Measurements from ENCODE around the gene PRR30.

The PRR30 gene

DNA sequence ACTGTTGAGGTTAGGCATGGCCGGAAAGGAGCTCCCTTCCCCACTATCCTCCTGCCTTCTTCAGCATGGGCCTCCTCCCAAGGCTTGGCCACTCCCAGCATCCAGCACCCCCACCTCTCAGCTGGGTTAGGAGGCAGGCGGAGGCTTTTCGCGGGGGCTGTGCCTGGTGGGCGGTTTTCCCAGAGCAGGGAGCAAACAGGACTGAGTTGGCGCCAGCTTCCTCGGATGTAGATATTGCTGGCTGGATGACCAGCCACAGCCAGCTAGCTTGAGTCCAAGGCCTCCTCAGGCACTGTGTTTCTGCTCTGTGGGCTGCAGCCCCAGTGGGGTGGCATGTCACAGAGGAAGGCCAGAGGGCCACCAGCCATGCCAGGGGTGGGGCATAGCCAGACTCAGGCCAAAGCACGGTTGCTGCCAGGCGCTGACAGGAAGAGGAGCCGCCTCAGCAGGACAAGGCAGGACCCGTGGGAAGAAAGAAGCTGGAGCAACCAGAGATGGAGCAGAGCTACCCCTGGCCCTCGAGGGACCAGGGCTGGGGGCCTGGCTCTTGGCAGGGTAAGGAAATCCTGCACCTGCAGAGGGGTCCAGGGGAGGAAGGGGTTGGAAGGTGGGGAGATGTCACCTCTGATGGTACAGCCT, 9.7 kb upstream of the PRR30 start, which contains the start of gene TCF23:
Gene TCF23 (plus strand): TSS at position 204 of the 639 bp plus-strand sequence. CDS start 130 bp downstream, at position 334.
- Histone ChIP-seq H3K27ac (no peak within 1 kb of the TSS), H3K36me3 (ENCODE audit: insufficient read depth, low read length) (no peaks in the 10 kb centered on the region), H3K4me3 (no peak within 1 kb of the TSS), H3K9me3 (ENCODE audit: low read depth, low read length) (no peaks in the 10 kb centered on the region), H3K9ac (ENCODE audit: insufficient read length) (no peak within 1 kb of the TSS)
- TF ChIP-seq EZH2 (IDR thresholded peaks at IDR 0.05): no peak
- no peak for DNase-seq (ENCODE audit: low read depth, low spot score)

DNA sequence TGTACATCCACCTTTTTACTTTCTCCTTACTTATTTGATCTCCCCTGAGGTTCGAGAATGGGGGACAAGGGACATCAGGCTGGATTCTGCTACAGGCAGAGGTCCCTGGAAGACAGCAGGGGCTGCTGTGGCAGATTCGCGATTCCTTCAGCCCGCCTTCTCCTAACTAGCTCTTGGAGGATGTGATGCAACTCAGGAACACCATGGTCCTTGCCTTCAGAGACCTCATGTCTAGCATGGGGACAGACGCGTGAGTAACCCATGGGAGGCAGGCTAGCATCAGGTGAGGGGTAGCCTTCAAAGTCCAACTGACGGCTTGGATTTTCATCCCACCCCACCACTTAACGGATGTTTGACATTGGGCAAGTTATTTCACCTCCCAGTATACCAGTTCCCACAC, 8.7 kb upstream of the PRR30 start:
- H3K4me3 ChIP-seq: no peak overlapping the region
- TF ChIP-seq EZH2 (IDR thresholded peaks at IDR 0.05) (no peak), FOXP2 (optimal IDR thresholded peaks at IDR 0.05; ENCODE audit: control extremely low read depth, extremely low read length, insufficient read depth) (no peak), POLR2AphosphoS5 (IDR thresholded peaks at IDR 0.05; ENCODE audit: borderline replicate concordance, low read depth, low read length) (no peak)
- no peak for DNase-seq (ENCODE audit: low read depth, low spot score)

DNA sequence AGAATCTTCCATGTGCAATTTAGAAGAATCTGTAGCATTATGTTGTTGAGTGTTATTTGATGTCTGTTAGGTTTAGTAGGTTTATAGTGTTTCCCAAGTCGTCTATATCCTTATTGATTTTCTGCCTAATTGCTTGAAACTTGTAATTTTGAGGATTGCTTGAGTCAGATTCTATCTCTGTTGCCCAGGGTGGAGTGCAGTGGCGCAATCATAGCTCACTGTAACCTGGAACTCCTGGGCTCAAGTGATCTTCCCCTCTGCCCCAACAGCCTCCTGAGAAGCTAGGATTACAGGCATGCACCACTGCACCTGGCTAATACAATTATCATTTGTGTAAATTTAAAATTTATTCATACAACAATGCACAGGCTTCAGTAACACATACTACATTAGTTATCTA, 6.5 kb upstream of the PRR30 start:
- no peak for TF ChIP-seq FOXP2 (optimal IDR thresholded peaks at IDR 0.05; ENCODE audit: control extremely low read depth, extremely low read length, insufficient read depth)
- no peak for TF ChIP-seq POLR2AphosphoS5 (IDR thresholded peaks at IDR 0.05; ENCODE audit: borderline replicate concordance, low read depth, low read length)
- no peak for TF ChIP-seq EZH2 (IDR thresholded peaks at IDR 0.05)
- H3K9ac ChIP-seq (ENCODE audit: insufficient read length): no peak overlapping the region
- no peak overlapping the region for H3K27ac ChIP-seq
- no peak for DNase-seq (ENCODE audit: low read depth, low spot score)
- no peak overlapping the region for H3K4me3 ChIP-seq
- H3K36me3 ChIP-seq (ENCODE audit: insufficient read depth, low read length): no peaks in the 10 kb centered on the region
- H3K9me3 ChIP-seq (ENCODE audit: low read depth, low read length): no peaks in the 10 kb centered on the region

More for the DNA sequence above, 8.7 kb upstream of the PRR30 start:
- Histone ChIP-seq H3K27ac (no peak overlapping the region), H3K9me3 (ENCODE audit: low read depth, low read length) (no peaks in the 10 kb centered on the region), H3K9ac (ENCODE audit: insufficient read length) (no peak overlapping the region), H3K36me3 (ENCODE audit: insufficient read depth, low read length) (no peaks in the 10 kb centered on the region)

DNA sequence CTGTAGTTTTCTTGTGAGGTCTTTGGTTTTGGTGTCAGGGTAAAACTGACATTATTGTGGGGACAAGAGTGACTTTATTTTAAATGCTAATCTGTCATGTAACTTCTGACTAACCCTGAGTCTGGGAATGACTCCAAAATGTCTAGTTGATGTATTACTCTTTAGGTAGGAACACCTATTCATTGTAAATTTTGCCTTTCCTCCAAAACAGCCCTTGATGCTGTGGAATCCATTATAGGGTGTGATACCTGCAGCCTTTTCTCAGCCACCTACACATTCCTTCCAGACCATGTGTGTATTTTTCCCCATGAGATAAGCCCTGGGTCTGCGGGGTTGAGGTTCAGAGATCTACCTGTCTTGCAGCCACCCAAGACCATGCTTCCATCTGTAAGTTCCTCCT, 4.1 kb upstream of the PRR30 start:
- no peak overlapping the region for H3K4me3 ChIP-seq
- no peaks in the 10 kb centered on the region for H3K36me3 ChIP-seq (ENCODE audit: insufficient read depth, low read length)
- H3K27ac ChIP-seq: no peak overlapping the region
- TF ChIP-seq FOXP2 (optimal IDR thresholded peaks at IDR 0.05; ENCODE audit: control extremely low read depth, extremely low read length, insufficient read depth): no peak
- no peak for TF ChIP-seq POLR2AphosphoS5 (IDR thresholded peaks at IDR 0.05; ENCODE audit: borderline replicate concordance, low read depth, low read length)
- TF ChIP-seq EZH2 (IDR thresholded peaks at IDR 0.05): no peak
- H3K9me3 ChIP-seq (ENCODE audit: low read depth, low read length): no peaks in the 10 kb centered on the region
- no peak overlapping the region for H3K9ac ChIP-seq (ENCODE audit: insufficient read length)
- no peak for DNase-seq (ENCODE audit: low read depth, low spot score)

DNA sequence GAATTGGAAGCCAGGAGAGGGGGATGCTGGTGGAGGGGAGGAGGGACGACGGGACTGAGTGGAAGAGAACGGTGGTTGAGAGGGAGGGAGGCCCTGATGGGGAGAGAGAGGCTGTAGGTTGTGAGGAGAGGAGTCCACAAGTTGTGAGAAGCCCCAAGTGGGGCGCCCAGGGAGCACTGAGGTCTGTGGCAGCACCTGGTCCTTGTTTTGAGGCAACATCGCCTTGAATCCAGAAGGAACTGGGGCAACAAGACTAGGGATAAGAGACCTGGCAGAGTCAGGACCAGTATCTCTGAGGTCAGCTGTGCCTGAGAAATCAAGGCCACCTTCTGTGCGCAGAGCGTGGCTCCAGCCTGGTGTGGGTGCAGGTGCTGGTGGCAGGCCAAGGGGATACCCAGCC, 1.1 kb downstream of the PRR30 start:
- TF ChIP-seq POLR2AphosphoS5 (IDR thresholded peaks at IDR 0.05; ENCODE audit: borderline replicate concordance, low read depth, low read length) (no peak), EZH2 (IDR thresholded peaks at IDR 0.05) (no peak), FOXP2 (optimal IDR thresholded peaks at IDR 0.05; ENCODE audit: control extremely low read depth, extremely low read length, insufficient read depth) (no peak)
- H3K9me3 ChIP-seq (ENCODE audit: low read depth, low read length): no peaks in the 10 kb centered on the region
- H3K9ac ChIP-seq (ENCODE audit: insufficient read length): no peak overlapping the region
- no peak overlapping the region for H3K4me3 ChIP-seq
- H3K27ac ChIP-seq: no peak overlapping the region
- peaks cover 3% of the 10 kb centered on the region; the same call in 1 of the 2 replicates for H3K36me3 ChIP-seq (ENCODE audit: insufficient read depth, low read length)
- no peak for DNase-seq (ENCODE audit: low read depth, low spot score)

DNA sequence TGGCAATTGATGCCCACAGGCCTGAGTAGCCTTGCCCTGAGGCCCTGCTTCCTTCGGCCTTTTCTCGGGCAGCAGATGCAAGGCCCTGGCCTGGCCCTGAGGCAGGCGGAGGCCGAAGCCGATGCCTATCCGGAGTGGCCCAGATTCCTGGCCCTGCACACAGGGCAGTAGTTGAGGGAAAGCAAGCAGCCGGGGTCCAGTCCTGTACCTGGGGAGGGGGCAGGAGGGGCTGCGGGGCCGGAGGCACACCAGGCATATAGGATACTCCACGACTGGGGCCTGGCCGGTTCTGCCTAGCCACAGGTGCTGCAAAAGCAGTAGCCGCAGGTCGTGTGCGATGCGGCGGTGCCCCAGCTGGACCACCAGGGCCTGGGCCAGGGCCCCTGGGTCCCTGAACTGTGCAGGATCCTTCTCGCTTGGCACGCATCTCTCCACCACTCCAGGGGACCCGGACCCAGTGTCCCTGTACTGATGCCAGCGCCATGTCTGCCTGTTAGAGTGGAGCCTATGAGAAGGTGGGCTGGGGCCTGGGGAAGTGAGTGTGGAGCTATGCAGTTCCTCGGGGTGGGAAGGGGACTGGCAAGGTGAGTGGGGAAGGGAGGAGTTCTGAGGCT, 1.8 kb downstream of the PRR30 start:
- Histone ChIP-seq H3K9ac (ENCODE audit: insufficient read length) (no peak overlapping the region), H3K9me3 (ENCODE audit: low read depth, low read length) (no peaks in the 10 kb centered on the region), H3K4me3 (no peak overlapping the region), H3K27ac (no peak overlapping the region), H3K36me3 (ENCODE audit: insufficient read depth, low read length) (peaks cover 10% of the 10 kb centered on the region)
- no peak for DNase-seq (ENCODE audit: low read depth, low spot score)
- TF ChIP-seq POLR2AphosphoS5 (IDR thresholded peaks at IDR 0.05; ENCODE audit: borderline replicate concordance, low read depth, low read length): no peak
- TF ChIP-seq FOXP2 (optimal IDR thresholded peaks at IDR 0.05; ENCODE audit: control extremely low read depth, extremely low read length, insufficient read depth): no peak
- no peak for TF ChIP-seq EZH2 (IDR thresholded peaks at IDR 0.05)

DNA sequence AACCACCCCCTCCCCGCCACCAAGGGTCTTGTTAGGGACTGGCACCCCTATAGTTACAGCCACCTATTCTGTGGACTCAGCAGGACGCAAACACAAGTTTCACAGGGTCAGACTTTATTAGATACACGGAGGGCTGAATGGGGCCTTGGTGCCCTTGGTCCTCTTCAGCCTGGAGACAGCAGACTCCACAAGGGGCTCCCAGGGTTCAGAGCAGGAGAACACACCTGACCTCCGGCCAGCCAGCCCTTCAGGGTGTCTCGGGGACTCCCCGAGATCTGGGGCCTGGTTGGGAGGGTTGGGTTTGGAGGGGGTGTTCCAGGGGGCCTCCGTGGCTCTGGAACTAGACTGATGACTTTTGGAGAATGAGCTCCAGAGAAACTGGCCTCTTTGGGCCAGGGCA, 2.5 kb downstream of the PRR30 start:
- no peak overlapping the region for H3K9ac ChIP-seq (ENCODE audit: insufficient read length)
- H3K9me3 ChIP-seq (ENCODE audit: low read depth, low read length): no peaks in the 10 kb centered on the region
- no peak for DNase-seq (ENCODE audit: low read depth, low spot score)
- H3K4me3 ChIP-seq: no peak overlapping the region
- TF ChIP-seq POLR2AphosphoS5 (IDR thresholded peaks at IDR 0.05; ENCODE audit: borderline replicate concordance, low read depth, low read length) (no peak), FOXP2 (optimal IDR thresholded peaks at IDR 0.05; ENCODE audit: control extremely low read depth, extremely low read length, insufficient read depth) (no peak), EZH2 (IDR thresholded peaks at IDR 0.05) (no peak)
- H3K36me3 ChIP-seq (ENCODE audit: insufficient read depth, low read length): peaks cover 16% of the 10 kb centered on the region
- H3K27ac ChIP-seq: no peak overlapping the region

DNA sequence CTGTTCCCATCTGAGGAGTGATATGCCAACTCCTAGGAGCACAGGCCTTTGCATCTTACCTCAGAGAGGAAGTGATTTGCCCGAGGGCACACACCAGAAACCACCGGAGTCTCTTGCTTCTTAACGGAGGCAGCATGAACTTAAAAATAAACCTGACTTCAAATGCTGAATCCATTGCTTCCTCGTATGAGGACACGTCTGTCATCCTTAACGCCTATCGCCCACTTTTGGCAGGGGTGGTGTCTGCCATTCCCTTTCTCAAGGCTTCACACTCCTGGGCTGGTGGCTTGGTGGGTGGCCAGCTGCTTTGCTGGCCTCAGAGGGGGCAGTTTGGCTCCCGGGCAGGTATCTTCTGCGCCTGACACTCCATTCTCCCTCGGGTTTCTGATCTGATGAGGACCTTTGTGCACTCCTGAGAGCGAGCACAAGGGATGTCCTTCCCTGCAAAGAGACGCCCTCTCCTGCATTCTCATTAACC, 3.7 kb downstream of the PRR30 start:
- H3K9me3 ChIP-seq (ENCODE audit: low read depth, low read length): no peaks in the 10 kb centered on the region
- no peak overlapping the region for H3K9ac ChIP-seq (ENCODE audit: insufficient read length)
- peaks cover 29% of the 10 kb centered on the region for H3K36me3 ChIP-seq (ENCODE audit: insufficient read depth, low read length)
- no peak for DNase-seq (ENCODE audit: low read depth, low spot score)
- H3K27ac ChIP-seq: no peak overlapping the region
- TF ChIP-seq POLR2AphosphoS5 (IDR thresholded peaks at IDR 0.05; ENCODE audit: borderline replicate concordance, low read depth, low read length) (no peak), EZH2 (IDR thresholded peaks at IDR 0.05) (no peak), FOXP2 (optimal IDR thresholded peaks at IDR 0.05; ENCODE audit: control extremely low read depth, extremely low read length, insufficient read depth) (no peak)
- H3K4me3 ChIP-seq: no peak overlapping the region

Measured in SK-N-MC (cell line).